Coronary artery (tissue), 2 donors: ENCODE measurements around the gene SRP9.
"Not testable (repeated sequence)": the region's sequence is repeated elsewhere in the genome, so short reads cannot be mapped to it uniquely, and the experiment has no call there.

Source experiments
- DNase-seq: peaks from one replicate; pipeline ENCODE4 v3.0.0-alpha.2; 2017; ENCODE audit warnings: low spot score
- H3K27ac ChIP-seq, 2 donors: fragments of 200-600 bp; sonication (generic); one replicate each; pipeline ENCODE4 v1.5.1; 2016 to 2019
- H3K4me3 ChIP-seq: fragments of 200-600 bp; sonication (generic); 2 replicates; pipeline ENCODE4 v1.5.1; 2016; ENCODE audit warnings: mild to moderate bottlenecking, moderate library complexity
- CTCF ChIP-seq: fragments of 200-600 bp; sonication (generic); IDR thresholded peaks from one replicate; pipeline ENCODE4 v1.5.1; 2019; ENCODE audit warnings: antibody characterized with exemption

SRP9 gene

GRCh38 chr1:225777058-225777582 is 506 bp upstream of the SRP9 start:
- H3K27ac ChIP-seq = peak overlapping the region; percentile 83 to 97
- no peak for DNase-seq
- TF ChIP-seq CTCF = no peak
- H3K4me3 ChIP-seq = peak overlapping the region; percentile 95

- no peak for DNase-seq
- Histone ChIP-seq H3K4me3 (peak overlapping the region; percentile 95), H3K27ac (peak overlapping the region; percentile 83 to 97)
- no peak for TF ChIP-seq CTCF
Measured at GRCh38 chr1:225778337-225778669, 677 bp downstream of the SRP9 start.

- not testable (repeated sequence) for H3K27ac ChIP-seq, DNase-seq
- peak overlapping the region; percentile 95 for H3K4me3 ChIP-seq
Measured at GRCh38 chr1:225779165-225779564, 1.5 kb downstream of the SRP9 start.

GRCh38 chr1:225780134-225780533 is 2.5 kb downstream of the SRP9 start:
- no peak for DNase-seq
- Histone ChIP-seq H3K27ac (no peak overlapping the region), H3K4me3 (peak overlapping the region; percentile 95)
- TF ChIP-seq CTCF = no peak

GRCh38 chr1:225780630-225781029 is 3.0 kb downstream of the SRP9 start:
- TF ChIP-seq CTCF = no peak
- no peak for DNase-seq
- no peak overlapping the region for H3K27ac ChIP-seq

GRCh38 chr1:225789142-225789541 is 11.5 kb downstream of the SRP9 start:
- not testable (repeated sequence) for H3K4me3 ChIP-seq, H3K27ac ChIP-seq, DNase-seq

More at GRCh38 chr1:225780630-225781029, 3.0 kb downstream of the SRP9 start:
- no peak overlapping the region for H3K4me3 ChIP-seq

GRCh38 chr1:225794954-225795353 is 17.3 kb downstream of the SRP9 start:
- TF ChIP-seq CTCF = no peak
- no peak for DNase-seq
- Histone ChIP-seq H3K27ac (no peak overlapping the region), H3K4me3 (no peak overlapping the region)

- DNase-seq, H3K27ac ChIP-seq, H3K4me3 ChIP-seq: not testable (repeated sequence)
Measured at GRCh38 chr1:225796097-225796496, 18.5 kb downstream of the SRP9 start.

GRCh38 chr1:225801146-225801545 is 23.5 kb downstream of the SRP9 start:
- DNase-seq, H3K27ac ChIP-seq, H3K4me3 ChIP-seq: not testable (repeated sequence)
